NT2/D1 (cell line): Measurements from ENCODE around the gene RAB3B.

Source experiments
- DNase-seq: peaks from one replicate; pipeline ENCODE4 v3.0.0-alpha.2; 2011; ENCODE audit warnings: low read depth, low spot score
- H3K27me3 ChIP-seq: 2 replicates; pipeline ENCODE4 v1.6.0; 2011; ENCODE audit warnings: mild to moderate bottlenecking; ENCODE audit not compliant: insufficient read length, insufficient read depth
- H3K36me3 ChIP-seq: 2 replicates; pipeline ENCODE4 v1.6.1; 2011; ENCODE audit warnings: mild to moderate bottlenecking, low read length, mixed read lengths; ENCODE audit not compliant: insufficient read depth, insufficient read length
- H3K4me1 ChIP-seq: 2 replicates; pipeline ENCODE4 v1.5.1; 2011; ENCODE audit not compliant: insufficient read depth, insufficient read length
- H3K4me3 ChIP-seq: 2 replicates; pipeline ENCODE4 v1.5.1; 2011; ENCODE audit warnings: low read depth; ENCODE audit not compliant: insufficient read length
- H3K9ac ChIP-seq: 2 replicates; pipeline ENCODE4 v1.6.0; 2011; ENCODE audit warnings: low read depth; ENCODE audit not compliant: insufficient read length
- H3K9me3 ChIP-seq: 2 replicates; pipeline ENCODE4 v1.5.1; 2011; ENCODE audit warnings: mild to moderate bottlenecking, low read length; ENCODE audit not compliant: insufficient read depth
- SUZ12 ChIP-seq: IDR thresholded peaks from 2 replicates; pipeline ENCODE4 v1.6.1; 2011; ENCODE audit not compliant: insufficient read length, insufficient read depth; ENCODE audit errors: extremely low read depth
- YY1 ChIP-seq: IDR thresholded peaks from 2 replicates; pipeline ENCODE4 v1.6.1; 2011; ENCODE audit not compliant: insufficient read length, insufficient read depth
- ZNF274 ChIP-seq: IDR thresholded peaks from 2 replicates; pipeline ENCODE4 v1.6.1; 2011; ENCODE audit warnings: mild to moderate bottlenecking, low read depth, low read length

Gene RAB3B

DNA sequence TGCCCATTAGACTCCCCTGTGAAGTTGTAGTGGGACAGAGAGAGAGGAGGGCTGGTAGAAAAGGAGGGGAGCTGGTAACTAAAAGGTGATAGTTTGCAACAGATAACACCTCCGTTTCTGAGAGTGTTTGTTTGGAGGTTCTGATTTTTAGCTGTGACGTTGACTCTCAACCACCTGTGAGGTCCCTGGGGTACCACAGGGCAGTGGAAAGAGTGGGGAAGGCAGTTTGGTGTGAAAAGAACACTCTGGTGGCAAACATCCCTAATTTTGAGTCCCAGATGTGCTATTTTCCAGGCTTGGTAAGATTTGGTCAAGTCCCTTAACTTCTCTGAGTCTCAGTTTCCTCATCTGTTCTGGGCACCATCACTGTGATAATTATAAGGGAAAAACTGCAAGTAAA is 29.3 kb downstream of the RAB3B start:
- Histone ChIP-seq H3K36me3 (peaks cover 67% of the 10 kb centered on the region), H3K9ac (no peak overlapping the region), H3K9me3 (no peaks in the 10 kb centered on the region), H3K4me3 (no peak overlapping the region), H3K4me1 (peaks cover 6% of the 10 kb centered on the region), H3K27me3 (no peaks in the 10 kb centered on the region)
- TF ChIP-seq ZNF274 (no peak), YY1 (no peak), SUZ12 (no peak)
- no peak for DNase-seq

DNA sequence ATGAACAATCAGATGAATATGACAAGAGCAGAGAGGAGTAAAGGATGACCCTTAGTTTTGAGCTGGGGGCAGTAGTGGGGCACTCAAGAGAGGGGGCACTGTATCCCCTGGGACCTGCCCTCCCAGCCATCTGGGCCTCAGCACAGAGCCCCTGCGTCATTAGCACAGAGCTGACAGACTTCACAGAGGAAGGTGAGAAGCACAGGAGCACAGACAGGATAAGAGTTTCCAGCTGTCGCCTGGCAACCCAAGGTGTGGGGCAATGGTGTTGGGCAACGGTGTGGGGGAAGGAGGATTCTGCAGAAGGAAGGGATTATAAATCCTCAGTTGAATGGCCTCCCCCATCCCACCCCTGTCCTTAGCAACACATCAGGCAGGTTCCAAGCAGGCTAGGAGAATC is 30.2 kb downstream of the RAB3B start:
- no peak for DNase-seq
- H3K36me3 ChIP-seq, result peaks cover 63% of the 10 kb centered on the region
- no peak overlapping the region for H3K9ac ChIP-seq
- TF ChIP-seq YY1, result no peak
- no peak for TF ChIP-seq ZNF274
- TF ChIP-seq SUZ12, result no peak
- peaks cover 11% of the 10 kb centered on the region for H3K4me1 ChIP-seq
- H3K9me3 ChIP-seq, result no peaks in the 10 kb centered on the region
- H3K27me3 ChIP-seq, result no peaks in the 10 kb centered on the region
- H3K4me3 ChIP-seq, result no peak overlapping the region

DNA sequence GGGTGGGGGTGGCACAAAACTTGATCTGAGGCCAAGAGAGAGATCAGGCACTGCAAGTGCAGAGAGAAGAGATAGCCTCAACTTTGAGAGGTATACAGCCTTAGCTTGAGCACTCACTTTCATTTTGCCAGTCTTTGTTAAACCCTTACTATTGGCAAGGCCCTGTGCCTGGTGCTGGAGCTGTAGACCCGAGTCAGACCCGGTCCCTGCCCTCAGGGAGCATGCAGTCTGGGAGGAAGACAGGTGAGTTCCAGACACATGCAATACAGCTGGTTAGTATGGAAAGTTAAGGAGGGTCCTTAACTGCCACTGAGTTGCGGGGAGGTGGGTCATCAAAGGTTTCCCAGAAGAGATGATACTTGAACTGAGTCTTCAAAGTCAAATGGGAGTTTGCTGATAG is 31.7 kb downstream of the RAB3B start:
- H3K36me3 ChIP-seq, result peaks cover 63% of the 10 kb centered on the region
- no peak overlapping the region for H3K4me3 ChIP-seq
- H3K9me3 ChIP-seq, result no peaks in the 10 kb centered on the region
- DNase-seq, result no peak
- H3K27me3 ChIP-seq, result no peaks in the 10 kb centered on the region
- H3K9ac ChIP-seq, result no peak overlapping the region
- TF ChIP-seq YY1, result no peak
- no peak for TF ChIP-seq SUZ12
- TF ChIP-seq ZNF274, result no peak
- H3K4me1 ChIP-seq, result peaks cover 11% of the 10 kb centered on the region

DNA sequence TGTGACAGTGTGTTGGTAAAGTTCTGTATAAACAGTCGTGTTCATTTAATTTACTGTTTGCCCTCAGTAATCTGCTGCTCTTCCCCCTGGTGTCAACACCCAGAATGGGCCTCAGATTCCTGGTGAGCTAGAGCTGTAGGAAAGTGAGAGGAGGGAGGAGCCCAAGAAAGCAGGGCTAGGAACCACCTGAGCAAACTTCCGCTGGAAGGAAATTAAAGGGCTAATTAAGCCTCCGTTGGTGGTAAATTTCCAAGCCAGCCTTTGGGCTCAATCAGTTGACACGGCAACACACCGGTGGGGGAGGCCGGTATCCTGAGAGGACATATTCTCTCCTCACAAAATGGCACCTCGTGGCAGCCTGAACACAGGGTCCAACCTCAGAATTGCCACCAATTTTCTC is 32.9 kb downstream of the RAB3B start:
- H3K27me3 ChIP-seq, result no peaks in the 10 kb centered on the region
- TF ChIP-seq SUZ12 (no peak), ZNF274 (no peak), YY1 (no peak)
- H3K4me3 ChIP-seq, result no peak overlapping the region
- H3K9me3 ChIP-seq, result no peaks in the 10 kb centered on the region
- peaks cover 59% of the 10 kb centered on the region for H3K36me3 ChIP-seq
- no peak overlapping the region for H3K9ac ChIP-seq
- peaks cover 11% of the 10 kb centered on the region for H3K4me1 ChIP-seq
- DNase-seq, result no peak

DNA sequence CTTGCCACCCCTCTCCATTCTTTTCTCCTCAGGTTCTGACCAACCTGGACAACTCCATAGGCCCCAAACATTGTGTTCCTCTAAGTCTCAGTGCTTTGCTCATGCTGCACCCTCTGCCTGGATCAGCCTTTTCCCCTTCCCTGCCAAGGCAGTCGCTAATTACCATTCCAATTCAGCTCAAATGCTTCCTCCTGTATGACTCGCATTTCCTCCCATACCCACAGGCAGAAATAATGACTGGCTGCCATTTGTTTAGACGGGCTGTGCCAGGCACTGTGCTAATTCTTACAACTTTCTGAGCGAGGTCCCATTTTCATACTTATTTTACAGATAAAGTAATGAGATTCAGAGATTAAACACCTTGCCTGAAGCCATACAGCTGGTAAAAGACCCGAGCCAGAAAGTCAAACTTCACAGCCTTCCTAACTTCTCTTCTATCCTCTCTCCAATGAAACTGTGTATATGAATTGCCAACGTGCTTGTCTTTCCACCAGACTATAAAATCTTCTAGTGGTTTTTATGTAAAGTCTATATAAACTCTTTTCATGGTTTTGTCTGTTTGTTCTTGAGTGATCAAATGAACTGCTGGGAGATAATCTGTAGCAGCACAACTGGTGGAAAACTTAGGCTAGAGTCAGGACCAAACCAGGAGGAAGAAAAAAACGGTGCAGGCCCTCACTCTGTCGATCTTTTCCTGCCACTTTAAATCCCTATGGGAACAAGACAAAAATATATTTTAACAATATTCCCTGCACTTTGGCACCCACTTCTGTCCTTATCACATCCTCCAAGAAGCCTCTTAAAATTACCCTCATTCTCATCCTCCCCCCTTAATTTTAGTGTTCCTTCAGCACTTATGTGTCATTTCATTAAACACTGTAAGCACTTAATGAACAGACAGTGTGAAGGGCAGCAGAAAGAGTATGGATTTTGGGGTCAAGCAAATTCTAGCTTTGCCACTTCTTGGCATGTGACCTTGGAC is 33.7 kb downstream of the RAB3B start:
- peaks cover 11% of the 10 kb centered on the region for H3K4me1 ChIP-seq
- H3K27me3 ChIP-seq, result no peaks in the 10 kb centered on the region
- no peak overlapping the region for H3K9ac ChIP-seq
- no peak for TF ChIP-seq SUZ12
- no peak for TF ChIP-seq ZNF274
- TF ChIP-seq YY1, result no peak
- peak; percentile 30 for DNase-seq
- no peak overlapping the region for H3K4me3 ChIP-seq
- H3K36me3 ChIP-seq, result peaks cover 54% of the 10 kb centered on the region
- no peaks in the 10 kb centered on the region; the same call in 1 of the 2 replicates for H3K9me3 ChIP-seq

DNA sequence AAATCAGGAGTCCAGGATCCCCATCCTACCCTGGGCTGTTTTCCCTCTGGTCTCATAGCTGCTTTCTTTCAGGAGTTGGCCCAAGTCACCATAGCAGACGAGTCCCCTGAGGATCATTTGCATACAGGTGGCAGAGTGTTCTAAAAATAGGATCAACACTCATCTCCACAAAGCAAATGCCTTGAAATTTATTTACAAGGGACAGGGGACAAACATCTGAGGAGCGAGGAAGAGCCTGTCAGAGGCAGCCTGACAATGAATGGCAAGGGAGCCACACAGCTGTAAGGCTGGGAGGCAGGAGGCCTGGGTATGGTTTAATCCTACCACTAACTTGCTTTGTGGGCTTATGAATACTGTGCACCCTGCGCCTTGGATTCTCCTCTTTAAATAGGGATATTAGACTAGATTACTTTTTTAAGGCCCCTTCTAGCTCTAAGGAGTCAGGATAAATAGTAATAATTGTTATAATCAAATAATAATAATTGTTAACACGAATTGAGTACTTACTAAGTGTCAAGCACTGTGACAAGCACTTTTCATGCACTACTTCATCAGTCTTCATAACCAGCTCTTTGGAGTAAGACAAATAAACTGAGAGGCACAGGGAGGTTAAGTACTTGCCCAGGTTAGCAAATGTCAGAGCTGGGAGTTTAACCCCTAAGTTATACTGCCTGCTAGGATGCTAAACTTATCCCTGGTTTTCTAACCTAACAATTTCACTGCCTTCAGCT is 34.5 kb downstream of the RAB3B start:
- Histone ChIP-seq H3K9me3 (peaks cover 4% of the 10 kb centered on the region; the same call in 1 of the 2 replicates), H3K27me3 (no peaks in the 10 kb centered on the region), H3K4me3 (no peak overlapping the region), H3K36me3 (peaks cover 56% of the 10 kb centered on the region), H3K9ac (no peak overlapping the region), H3K4me1 (peaks cover 11% of the 10 kb centered on the region)
- TF ChIP-seq ZNF274, result no peak
- TF ChIP-seq YY1, result no peak
- TF ChIP-seq SUZ12, result no peak
- no peak for DNase-seq

DNA sequence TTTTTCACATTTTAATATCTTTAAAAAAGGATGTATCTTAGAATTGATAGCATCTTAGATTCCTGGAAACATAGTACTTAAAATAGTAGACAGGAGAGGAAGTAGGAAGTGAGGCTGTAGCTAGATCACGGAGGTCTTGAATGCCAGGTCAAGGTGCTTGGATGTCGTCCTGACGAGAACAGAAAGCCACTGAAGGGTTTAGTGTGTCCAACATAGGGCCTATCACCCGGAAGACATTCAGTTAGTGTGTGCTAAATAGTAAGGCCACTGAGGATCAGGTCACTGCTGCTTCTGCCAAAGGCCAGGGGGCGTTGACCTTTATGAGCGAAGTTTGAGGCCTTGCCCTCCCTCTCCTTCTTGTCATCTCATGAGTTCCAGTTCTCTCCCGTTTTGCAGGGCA is 35.7 kb downstream of the RAB3B start:
- Histone ChIP-seq H3K4me3 (no peak overlapping the region), H3K9me3 (peaks cover 16% of the 10 kb centered on the region), H3K9ac (no peak overlapping the region), H3K4me1 (peaks cover 11% of the 10 kb centered on the region), H3K36me3 (peaks cover 55% of the 10 kb centered on the region), H3K27me3 (no peaks in the 10 kb centered on the region)
- no peak for DNase-seq
- TF ChIP-seq SUZ12 (no peak), ZNF274 (no peak), YY1 (no peak)
